ENCODE measurements around the gene SLC9A8. TPM values are rescaled to one million over a fixed set of nuclear protein-coding genes. Genes with fewer than 3 reads are reported as not detected.

Gene SLC9A8
- total and polyA plus RNA-seq, 2 experiments from 2014 or later, result 4.2 to 5.0 TPM

GRCh38 chr20:49889935-49890333, 77.3 kb downstream of the SLC9A8 start:
- no peaks in the 10 kb centered on the region for H3K9me2 ChIP-seq (ENCODE audit: insufficient read depth)
- no peak overlapping the region for H3K4me2 ChIP-seq (ENCODE audit: unreplicated experiment)
- no peak overlapping the region for H3K9ac ChIP-seq
- 66 to 74% methylated on average over 9 of the region's 9 CpGs for WGBS, 2 experiments (ENCODE audit: low coverage in 1 of 2, low lambda C conversion rate in 2 of 2, missing lambda C conversion rate in 2 of 2)
- no peaks in the 10 kb centered on the region for H3K79me2 ChIP-seq (ENCODE audit: insufficient read depth)
- H3K9me3 ChIP-seq (ENCODE audit: low read depth), result no peaks in the 10 kb centered on the region
- H2AFZ ChIP-seq, result no peak overlapping the region
- no peaks in the 10 kb centered on the region for H4K20me1 ChIP-seq (ENCODE audit: insufficient read depth)
- in situ Hi-C loops (cut with MboI), result no loop called here
- H3K4me3 ChIP-seq, result no peak overlapping the region
- no peak for DNase-seq
- 0 out of 2 replicates have a peak, but pooled peaks cover 5% of the 10 kb centered on the region for H3F3A ChIP-seq (ENCODE audit: insufficient read depth)
- no peak for TF ChIP-seq EZH2phosphoT487 (IDR thresholded peaks at IDR 0.05; ENCODE audit: insufficient read depth, low read depth)
- no peak for TF ChIP-seq EZH2 (IDR thresholded peaks at IDR 0.05; ENCODE audit: insufficient read depth, poor library complexity, severe bottlenecking)
- no peak overlapping the region for H3K27ac ChIP-seq
- peaks cover 13% of the 10 kb centered on the region; the same call in 1 of the 2 replicates for H3K4me1 ChIP-seq (ENCODE audit: insufficient read depth)
- no peaks in the 10 kb centered on the region for H3K27me3 ChIP-seq (replicated peaks; ENCODE audit: insufficient read depth)
- H3K36me3 ChIP-seq (ENCODE audit: low read depth), result no peaks in the 10 kb centered on the region; the same call in 1 of the 2 replicates

GRCh38 chr20:49890471-49891361, 78.1 kb downstream of the SLC9A8 start:
- H3K27ac ChIP-seq, result no peak overlapping the region
- WGBS, 2 experiments (ENCODE audit: low coverage in 1 of 2, low lambda C conversion rate in 2 of 2, missing lambda C conversion rate in 2 of 2), result 66 to 70% methylated on average over 20 to 21 of the region's 21 CpGs
- 0 out of 2 replicates have a peak, but pooled peaks cover 5% of the 10 kb centered on the region for H3F3A ChIP-seq (ENCODE audit: insufficient read depth)
- H3K4me1 ChIP-seq (ENCODE audit: insufficient read depth), result peaks cover 13% of the 10 kb centered on the region; the same call in 1 of the 2 replicates
- DNase-seq, result no peak
- H3K9ac ChIP-seq, result no peak overlapping the region
- H3K4me2 ChIP-seq (ENCODE audit: unreplicated experiment), result no peak overlapping the region
- H3K9me3 ChIP-seq (ENCODE audit: low read depth), result no peaks in the 10 kb centered on the region
- H3K79me2 ChIP-seq (ENCODE audit: insufficient read depth), result no peaks in the 10 kb centered on the region
- in situ Hi-C loops (cut with MboI), result no loop called here
- TF ChIP-seq EZH2phosphoT487 (IDR thresholded peaks at IDR 0.05; ENCODE audit: insufficient read depth, low read depth) (no peak), EZH2 (IDR thresholded peaks at IDR 0.05; ENCODE audit: insufficient read depth, poor library complexity, severe bottlenecking) (no peak)
- H3K9me2 ChIP-seq (ENCODE audit: insufficient read depth), result no peaks in the 10 kb centered on the region
- H3K27me3 ChIP-seq (replicated peaks; ENCODE audit: insufficient read depth), result no peaks in the 10 kb centered on the region
- no peaks in the 10 kb centered on the region for H4K20me1 ChIP-seq (ENCODE audit: insufficient read depth)
- H3K4me3 ChIP-seq, result no peak overlapping the region
- H3K36me3 ChIP-seq (ENCODE audit: low read depth), result no peaks in the 10 kb centered on the region; the same call in 1 of the 2 replicates
- H2AFZ ChIP-seq, result no peak overlapping the region

DNA sequence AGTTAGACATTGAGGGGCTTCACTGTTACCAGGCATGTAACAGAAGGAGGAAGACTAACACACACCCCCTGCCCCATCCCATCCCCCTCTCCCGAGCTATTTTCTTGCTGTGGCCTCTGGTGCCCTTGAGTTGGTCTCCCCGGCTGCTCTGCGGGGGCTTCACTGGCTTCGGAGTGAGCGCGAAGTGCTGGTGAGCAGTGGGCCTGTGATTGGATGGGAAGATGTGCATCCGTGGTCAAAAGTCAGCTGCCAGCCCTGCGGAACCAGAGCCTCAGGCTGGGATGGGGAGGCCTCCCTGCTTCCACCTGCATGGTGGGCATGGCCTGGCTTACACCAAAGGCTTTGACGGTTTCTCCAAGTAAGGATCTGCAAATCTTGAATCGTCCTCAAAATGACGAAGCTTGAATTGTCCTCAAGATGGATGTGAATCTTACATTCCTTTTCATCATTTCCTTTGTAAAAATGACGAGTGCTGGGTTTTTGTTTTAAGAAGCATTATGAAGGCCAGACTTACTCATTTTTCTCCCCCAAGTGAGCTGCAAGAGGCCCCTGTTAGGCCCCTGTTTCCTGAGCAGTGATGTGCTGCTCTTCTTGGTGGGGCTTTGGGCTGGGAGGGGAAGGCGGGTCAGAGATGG, 79.0 kb downstream of the SLC9A8 start:
- DNase-seq, result no peak
- no peak overlapping the region for H3K4me3 ChIP-seq
- H3K4me1 ChIP-seq (ENCODE audit: insufficient read depth), result peaks cover 13% of the 10 kb centered on the region; the same call in 1 of the 2 replicates
- WGBS, 2 experiments (ENCODE audit: low coverage in 1 of 2, low lambda C conversion rate in 2 of 2, missing lambda C conversion rate in 2 of 2), result 89 to 90% methylated on average over 12 to 13 of the region's 13 CpGs
- no peak overlapping the region for H3K27ac ChIP-seq
- H3K4me2 ChIP-seq (ENCODE audit: unreplicated experiment), result no peak overlapping the region
- no peaks in the 10 kb centered on the region for H3K9me2 ChIP-seq (ENCODE audit: insufficient read depth)
- no peaks in the 10 kb centered on the region for H3K79me2 ChIP-seq (ENCODE audit: insufficient read depth)
- no peak overlapping the region for H3K9ac ChIP-seq
- in situ Hi-C loops (cut with MboI), result no loop called here
- H3F3A ChIP-seq (ENCODE audit: insufficient read depth), result 0 out of 2 replicates have a peak, but pooled peaks cover 9% of the 10 kb centered on the region
- H4K20me1 ChIP-seq (ENCODE audit: insufficient read depth), result no peaks in the 10 kb centered on the region
- TF ChIP-seq EZH2 (IDR thresholded peaks at IDR 0.05; ENCODE audit: insufficient read depth, poor library complexity, severe bottlenecking), result no peak
- TF ChIP-seq EZH2phosphoT487 (IDR thresholded peaks at IDR 0.05; ENCODE audit: insufficient read depth, low read depth), result no peak
- no peaks in the 10 kb centered on the region for H3K9me3 ChIP-seq (ENCODE audit: low read depth)
- no peak overlapping the region for H2AFZ ChIP-seq
- H3K36me3 ChIP-seq (ENCODE audit: low read depth), result no peaks in the 10 kb centered on the region; the same call in 1 of the 2 replicates
- no peaks in the 10 kb centered on the region for H3K27me3 ChIP-seq (replicated peaks; ENCODE audit: insufficient read depth)

DNA sequence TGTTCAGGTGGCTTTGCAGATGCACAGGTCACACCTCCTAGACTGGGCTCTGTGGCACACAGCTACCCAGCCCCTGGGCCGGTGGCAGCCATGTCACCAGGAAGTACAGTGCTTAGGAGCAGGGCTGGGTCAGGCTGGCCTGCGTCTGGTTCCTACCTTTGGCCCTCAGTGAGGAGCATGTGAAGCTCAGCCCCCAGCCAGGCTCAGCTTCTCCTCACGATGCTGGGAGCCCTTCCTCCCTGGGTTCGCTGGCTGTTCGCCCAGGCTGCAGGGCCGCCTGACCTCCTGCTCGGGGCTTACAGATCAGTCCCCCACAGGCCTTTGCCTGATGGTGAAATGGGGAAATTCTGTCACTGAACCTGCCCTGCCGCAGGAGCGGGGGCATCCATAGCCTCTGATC, 79.6 kb downstream of the SLC9A8 start:
- 0 out of 2 replicates have a peak, but pooled peaks cover 9% of the 10 kb centered on the region for H3F3A ChIP-seq (ENCODE audit: insufficient read depth)
- H4K20me1 ChIP-seq (ENCODE audit: insufficient read depth), result no peaks in the 10 kb centered on the region
- no peak overlapping the region for H3K9ac ChIP-seq
- H3K9me3 ChIP-seq (ENCODE audit: low read depth), result no peaks in the 10 kb centered on the region
- H3K4me1 ChIP-seq (ENCODE audit: insufficient read depth), result peaks cover 9% of the 10 kb centered on the region; the same call in 1 of the 2 replicates
- WGBS, 2 experiments (ENCODE audit: low coverage in 1 of 2, low lambda C conversion rate in 2 of 2, missing lambda C conversion rate in 2 of 2), result 87 to 91% methylated on average over 9 of the region's 9 CpGs
- H3K36me3 ChIP-seq (ENCODE audit: low read depth), result no peaks in the 10 kb centered on the region; the same call in 1 of the 2 replicates
- H2AFZ ChIP-seq, result no peak overlapping the region
- in situ Hi-C loops (cut with MboI), result no loop called here
- no peak overlapping the region for H3K27ac ChIP-seq
- no peak for TF ChIP-seq EZH2 (IDR thresholded peaks at IDR 0.05; ENCODE audit: insufficient read depth, poor library complexity, severe bottlenecking)
- TF ChIP-seq EZH2phosphoT487 (IDR thresholded peaks at IDR 0.05; ENCODE audit: insufficient read depth, low read depth), result no peak
- H3K9me2 ChIP-seq (ENCODE audit: insufficient read depth), result no peaks in the 10 kb centered on the region
- DNase-seq, result no peak
- no peak overlapping the region for H3K4me3 ChIP-seq
- H3K27me3 ChIP-seq (replicated peaks; ENCODE audit: insufficient read depth), result no peaks in the 10 kb centered on the region
- no peaks in the 10 kb centered on the region for H3K79me2 ChIP-seq (ENCODE audit: insufficient read depth)
- H3K4me2 ChIP-seq (ENCODE audit: unreplicated experiment), result no peak overlapping the region
